DMS 273 treated with DMSO at 0.1 percent for 48 hours (cell line): ENCODE data around the gene FGFR1OP2.
"Not testable (repeated sequence)": the region's sequence is repeated elsewhere in the genome, so short reads cannot be mapped to it uniquely, and the experiment has no call there.

Source experiments
- DNase-seq: peaks from one replicate; lab custom pipeline; 2025; lab: John Stamatoyannopoulos, UW

Gene FGFR1OP2

DNA sequence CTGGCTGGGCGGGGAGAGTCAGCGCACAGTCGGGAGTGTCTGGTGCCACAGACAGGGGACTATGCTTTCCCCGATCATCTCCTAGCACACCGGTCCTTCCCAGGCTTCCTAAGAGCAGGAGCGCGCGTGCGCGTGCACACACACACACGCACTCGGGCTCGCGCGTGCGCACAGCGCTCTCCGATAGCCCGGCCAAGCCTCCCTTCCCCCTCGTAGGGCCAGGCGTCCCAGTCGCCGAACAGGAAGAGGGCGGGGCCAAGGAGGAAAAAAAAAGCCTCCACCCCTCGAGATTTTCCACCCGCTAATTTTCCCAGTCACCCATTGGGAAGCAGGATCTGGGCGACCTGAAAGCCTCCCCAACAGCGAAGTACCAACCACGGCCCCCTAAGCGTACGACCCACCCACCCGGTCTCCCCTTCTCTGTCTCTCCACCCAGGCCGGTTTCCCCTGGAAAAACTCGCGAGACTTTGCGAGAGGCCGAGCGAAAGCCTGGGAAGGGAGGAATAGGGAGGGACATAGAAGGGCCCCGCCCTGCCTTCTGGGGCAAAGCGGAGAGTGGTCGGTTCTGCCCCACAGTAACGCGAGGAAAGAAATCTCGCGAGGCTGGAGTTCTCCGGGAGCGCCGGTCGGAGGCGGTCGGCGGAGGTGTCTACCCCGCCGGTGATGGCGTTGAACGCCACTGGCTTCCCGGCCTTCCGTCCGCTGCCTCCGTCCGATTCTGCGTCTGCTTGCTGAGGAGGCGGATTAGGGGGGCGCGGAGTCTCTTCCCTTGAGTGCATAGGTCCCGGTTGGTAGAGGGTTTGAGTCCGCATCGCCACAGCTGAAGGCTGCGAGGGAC lies at the start of gene FGFR1OP2, which contains the start of gene INTS13:
FGFR1OP2 (plus strand) TSS at position 608 of the 838 bp plus-strand sequence. CDS start 15,689 bp downstream, outside the sequence.
INTS13 (minus strand) TSS at position 119 of the 838 bp plus-strand sequence. CDS start 1,178 bp downstream, outside the sequence.
- DNase-seq = peak; percentile 93

DNA sequence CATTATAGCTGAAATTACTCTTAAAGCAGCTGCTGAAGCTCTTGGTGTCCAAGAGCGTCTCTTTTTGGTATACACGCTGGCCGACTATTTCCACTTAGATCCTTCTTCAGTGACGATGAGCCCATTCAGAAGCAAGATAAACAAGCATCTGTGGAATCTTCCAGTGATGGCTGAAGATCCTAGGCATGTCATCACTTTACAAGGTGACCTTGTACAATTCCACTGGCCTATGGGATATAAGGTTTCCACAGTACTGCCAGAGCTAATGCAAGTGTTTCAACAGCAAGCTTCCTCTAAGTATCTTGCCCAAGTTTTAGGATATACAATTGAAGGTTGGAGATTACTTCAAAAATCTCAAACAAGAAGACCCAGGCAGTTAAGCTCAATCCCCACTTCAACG lies 47.5 kb upstream of the FGFR1OP2 start:
- DNase-seq = no peak

DNA sequence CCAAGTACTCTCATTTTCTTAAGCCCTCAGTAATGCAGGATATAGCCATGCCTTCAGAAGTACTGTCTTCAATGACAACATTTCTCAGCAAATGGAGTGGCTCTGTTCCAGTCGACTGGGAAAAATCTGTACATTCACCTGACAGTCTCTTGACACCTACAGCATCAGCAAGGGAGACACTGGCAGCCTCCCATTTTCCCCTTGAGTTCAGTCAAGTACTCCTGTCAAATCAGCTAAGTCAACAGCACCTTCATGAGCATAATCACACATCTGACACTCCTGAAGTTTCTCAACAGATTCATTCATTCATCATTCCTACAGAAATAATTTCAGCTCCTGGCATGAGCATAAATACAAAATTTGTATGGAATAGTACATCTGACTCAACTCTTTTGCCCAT lies 46.6 kb upstream of the FGFR1OP2 start:
- no peak for DNase-seq

DNA sequence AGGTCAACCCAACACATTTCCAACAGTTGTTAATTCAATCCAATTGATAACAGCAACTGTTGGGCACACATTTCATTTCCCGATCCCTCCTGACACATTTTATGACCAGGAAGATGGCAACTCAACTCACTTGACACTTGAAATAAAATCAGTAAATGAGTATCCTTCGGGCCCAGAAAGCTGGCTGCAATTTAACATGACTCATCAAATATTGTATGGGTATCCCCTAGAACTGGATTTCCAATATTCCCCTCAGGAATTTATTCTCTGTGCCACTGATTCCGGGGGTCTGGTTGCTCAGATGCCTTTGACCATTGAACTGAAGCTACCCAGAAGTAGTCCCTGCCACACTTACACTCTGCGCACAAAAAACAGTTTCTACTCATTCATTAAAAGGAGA lies 42.6 kb upstream of the FGFR1OP2 start:
- no peak for DNase-seq

DNA sequence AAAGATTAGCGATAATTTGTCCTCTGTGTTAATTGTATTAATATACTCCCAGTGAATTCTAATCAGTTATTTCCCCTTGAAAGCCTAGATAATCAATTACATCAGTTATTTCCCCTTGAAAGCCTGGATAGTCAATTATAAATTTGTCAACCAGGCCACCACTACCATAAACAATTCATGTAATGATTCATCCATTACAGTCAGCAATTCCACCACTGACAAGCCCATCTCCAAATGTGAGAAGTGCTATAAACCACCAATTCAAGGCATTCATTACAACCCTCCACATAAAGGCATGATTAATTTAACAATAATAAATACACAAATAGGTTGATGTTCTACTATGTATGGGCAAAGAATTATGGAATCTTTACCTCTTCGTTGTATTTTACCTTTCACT lies 41.4 kb upstream of the FGFR1OP2 start:
- no peak for DNase-seq

DNA sequence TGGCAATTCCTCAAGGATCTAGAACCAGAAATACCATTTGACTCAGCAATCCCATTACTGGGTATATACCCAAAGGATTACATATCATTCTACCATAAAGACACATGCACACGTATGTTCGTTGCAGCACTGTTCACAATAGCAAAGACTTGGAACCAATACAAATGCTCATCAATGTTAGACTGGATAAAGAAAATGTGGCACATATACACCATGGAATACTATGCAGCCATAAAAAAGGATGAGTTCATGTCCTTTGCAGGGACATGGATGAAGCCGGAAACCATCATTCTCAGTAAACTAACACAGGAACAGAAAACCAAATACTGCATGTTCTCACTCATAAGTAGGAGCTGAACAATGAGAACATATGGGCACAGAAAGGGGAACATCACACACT lies 34.9 kb upstream of the FGFR1OP2 start:
- DNase-seq = not testable (repeated sequence)

DNA sequence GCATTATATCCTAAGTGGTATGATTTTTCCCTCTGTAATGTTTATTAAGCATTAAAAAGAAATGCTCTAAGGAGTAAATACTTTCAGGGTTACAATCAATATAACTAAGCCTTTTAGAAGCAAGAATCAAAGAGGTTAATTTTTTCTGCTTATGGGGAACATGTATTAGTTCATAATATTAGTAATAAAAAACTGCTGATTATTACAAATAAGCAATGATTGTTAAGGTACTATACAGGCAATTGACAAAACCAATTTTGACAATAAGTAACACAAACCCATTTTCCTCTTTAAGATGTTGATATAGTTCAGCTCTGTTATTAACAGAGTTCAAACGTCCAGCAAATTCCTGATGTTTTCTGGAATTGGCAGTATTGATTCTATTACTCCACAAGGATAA lies 32.2 kb upstream of the FGFR1OP2 start:
- no peak for DNase-seq

DNA sequence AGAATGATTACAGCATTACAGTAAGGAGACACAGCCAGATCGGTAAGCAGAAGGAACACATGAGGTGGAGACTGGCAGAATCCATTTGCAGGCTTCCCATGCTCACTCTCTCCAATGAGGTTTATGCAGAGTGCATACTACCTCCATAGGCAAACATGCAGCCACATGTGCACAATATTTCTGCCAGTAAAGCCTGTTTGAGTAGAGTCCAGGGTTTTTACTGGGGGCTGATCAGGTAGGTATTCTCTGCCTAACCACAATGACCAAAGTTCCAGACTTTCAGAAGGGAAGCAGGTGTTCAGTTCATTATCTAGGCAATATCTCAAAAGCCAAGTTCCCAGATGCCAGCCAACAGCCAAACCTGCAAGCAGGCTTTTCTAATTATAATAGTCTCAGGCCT lies 31.6 kb upstream of the FGFR1OP2 start:
- DNase-seq = peak; percentile 64

DNA sequence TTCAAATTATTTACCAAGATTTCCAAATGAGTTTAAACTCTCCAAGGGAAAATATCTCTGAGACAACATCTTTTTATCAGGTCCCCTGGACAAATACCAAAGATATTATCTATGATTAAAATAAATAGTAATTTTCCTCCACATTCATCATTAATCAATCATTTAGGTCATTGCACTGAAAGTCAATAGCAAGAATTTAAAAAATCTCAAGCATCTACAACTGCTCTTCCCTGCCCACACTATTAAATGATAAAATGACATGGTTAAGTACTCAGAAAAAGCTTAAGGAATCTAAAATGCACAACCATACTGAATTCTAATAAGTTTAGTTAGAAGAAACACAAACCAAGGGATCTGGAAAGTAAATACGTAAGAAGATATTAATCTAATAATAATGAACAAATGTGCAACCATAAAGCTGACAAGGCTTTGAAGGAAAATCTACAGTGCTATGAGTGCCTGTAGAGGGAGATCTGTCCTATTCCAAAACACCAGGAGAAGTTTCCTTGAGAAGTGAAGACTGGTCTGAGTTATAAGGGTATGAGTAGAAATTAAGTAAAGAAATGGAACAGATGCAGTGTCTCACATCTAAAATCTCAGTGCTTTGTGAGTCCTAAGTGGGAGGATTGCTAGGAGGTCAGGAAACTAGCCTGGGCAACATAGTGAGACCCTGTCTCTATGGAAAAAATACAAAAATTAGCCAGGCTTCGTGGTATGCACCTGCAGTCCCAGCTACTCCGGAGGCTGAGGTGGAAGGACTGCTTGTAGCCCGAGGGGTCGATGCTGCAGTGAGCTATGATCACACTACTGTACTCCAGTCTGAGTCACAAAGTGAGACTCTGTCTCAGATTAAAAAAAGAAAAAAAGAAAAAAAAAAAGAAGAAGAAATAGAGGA lies 19.7 kb upstream of the FGFR1OP2 start:
- no peak for DNase-seq

DNA sequence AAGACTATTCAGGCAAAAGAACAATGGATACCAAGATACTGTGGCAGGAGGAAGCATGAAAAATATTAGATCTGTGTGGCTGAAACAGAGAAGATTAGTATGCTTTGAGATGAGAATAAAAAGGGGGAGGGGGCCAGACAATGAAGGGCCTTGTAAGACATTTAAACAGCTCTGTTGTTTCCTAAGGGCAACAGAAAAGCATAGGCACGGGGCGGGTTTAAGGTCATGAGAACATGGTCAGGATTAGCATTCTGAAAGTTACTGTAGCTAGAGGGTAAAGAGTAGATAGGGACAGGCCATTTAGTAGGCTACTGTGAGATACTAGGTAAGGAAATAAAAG lies 19.1 kb upstream of the FGFR1OP2 start:
- DNase-seq = no peak

DNA sequence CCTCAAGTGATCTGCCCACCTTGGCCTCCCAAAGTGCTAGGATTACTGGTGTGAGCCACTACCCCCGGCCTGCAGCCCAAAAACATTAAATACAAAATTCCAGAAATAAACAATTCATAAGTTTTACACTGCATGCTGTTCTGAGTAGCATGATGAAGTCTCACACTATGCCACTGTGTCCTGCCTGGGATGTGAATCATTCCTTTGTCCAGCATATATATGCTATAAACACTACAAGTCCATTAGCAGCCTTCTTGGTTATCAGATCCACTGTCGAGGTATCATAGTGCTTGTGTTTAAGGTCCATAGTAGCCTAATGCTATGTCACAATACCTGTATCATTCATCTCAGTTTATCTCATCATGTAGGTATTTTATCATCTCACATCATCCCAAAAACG lies 16.4 kb upstream of the FGFR1OP2 start:
- no peak for DNase-seq

DNA sequence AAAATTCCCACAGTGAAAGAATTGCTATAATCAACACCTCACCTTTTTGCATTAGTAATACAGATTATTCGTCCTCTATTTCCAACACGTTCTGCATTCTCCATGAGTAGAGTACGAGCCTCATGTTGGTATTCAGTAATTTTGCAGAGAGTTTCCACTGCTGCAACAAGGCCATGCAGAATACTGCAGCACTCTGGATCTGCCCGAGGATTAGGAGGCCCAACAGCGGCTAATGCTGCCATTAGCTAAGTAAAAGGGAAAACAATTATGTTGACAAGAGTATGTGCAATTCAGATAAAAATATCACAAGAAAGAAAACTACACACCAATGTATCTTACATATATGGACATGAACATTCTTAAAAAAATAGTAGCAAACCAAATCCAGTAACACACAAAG lies 9.6 kb upstream of the FGFR1OP2 start:
- no peak for DNase-seq

DNA sequence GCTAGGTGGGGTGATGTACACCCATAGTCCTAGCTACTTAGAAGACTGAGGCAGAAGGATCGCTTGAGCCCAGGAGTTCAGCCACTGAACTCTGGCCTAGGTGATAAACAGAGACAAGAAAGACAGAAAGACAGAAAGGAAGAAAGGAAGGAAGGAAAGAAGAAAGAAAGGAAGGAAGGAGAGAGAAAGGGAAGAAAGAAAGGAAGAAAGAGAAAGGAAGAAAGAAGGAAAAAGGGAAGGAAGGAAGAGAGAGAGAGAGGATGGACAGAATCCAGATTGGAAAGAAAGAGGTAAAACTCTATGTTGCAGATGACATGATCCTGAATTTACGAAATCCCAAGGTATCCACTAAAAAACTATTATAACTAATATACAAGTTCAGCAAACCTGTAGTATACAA lies 8.7 kb upstream of the FGFR1OP2 start:
- DNase-seq = no peak

DNA sequence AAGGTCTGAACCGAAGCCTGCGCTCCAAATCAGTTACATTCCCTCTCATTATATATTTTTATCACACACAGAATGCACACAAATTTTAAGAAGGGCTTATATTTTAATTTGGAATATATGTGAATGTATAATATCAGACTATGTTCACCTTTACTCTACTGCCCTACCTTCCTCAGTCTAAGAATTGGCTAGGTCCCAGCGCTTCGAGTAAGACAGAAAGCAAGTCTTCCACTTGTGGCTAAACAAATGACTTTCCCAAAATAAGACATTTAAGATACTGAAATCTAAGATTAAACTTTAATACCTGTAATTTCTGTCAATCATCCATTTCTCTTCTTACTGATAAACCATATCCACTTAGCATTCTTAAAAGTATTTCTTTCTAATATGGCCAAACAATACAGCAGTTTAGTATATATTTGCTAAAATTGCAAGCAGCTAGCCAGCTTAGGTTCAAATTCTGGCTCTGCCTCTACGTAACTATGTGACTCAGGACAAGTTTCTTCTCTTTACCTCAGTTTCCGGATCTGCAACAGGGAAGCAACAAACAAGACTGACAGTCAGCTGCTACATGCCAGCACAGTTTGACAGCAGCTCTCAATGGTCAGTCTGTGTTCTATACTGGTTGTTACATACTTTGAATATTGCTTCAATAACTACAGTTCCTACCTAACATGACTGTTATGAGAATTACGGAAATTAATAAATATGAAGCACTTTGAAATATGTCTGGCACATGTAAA lies 2.5 kb upstream of the FGFR1OP2 start:
- DNase-seq = no peak

DNA sequence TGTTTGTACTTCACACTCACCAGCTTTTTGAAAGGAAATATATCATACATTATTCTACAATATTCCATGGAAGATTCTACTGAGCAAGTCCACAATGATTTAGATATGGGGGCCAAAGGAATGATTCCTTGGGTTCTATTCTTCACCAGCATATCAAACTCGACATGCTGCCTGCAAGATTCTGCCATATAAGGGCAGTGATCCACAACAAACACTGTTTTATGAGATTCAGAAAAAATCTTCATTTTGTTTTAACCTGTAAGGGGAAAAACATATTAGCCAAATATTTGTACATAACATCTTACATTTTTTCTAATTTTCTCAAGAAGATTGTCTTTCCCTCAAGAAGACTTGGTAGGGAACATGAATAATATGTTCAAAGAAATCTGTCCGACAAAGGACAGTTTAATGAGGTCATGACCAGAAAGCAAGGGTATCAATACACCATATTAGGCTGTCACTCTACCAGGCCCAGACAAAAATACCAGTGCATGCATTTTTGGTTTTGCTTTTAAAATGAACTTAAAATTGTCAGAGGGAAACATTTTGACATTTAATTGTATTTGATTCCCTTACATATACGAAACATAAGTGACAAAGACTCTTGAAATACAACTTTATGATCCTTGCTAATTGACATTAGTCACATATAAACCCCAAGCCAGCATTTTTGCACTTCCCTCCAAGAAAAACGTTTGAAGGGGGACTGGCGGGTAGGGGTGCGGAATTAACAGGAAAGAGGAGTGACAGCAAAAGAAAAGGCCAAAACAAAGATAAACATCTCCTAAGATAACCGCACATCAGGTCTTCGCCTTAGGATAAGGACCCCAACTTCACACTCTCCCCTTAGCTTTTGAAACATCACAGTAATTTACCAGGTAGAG lies 1.5 kb upstream of the FGFR1OP2 start:
- no peak for DNase-seq

DNA sequence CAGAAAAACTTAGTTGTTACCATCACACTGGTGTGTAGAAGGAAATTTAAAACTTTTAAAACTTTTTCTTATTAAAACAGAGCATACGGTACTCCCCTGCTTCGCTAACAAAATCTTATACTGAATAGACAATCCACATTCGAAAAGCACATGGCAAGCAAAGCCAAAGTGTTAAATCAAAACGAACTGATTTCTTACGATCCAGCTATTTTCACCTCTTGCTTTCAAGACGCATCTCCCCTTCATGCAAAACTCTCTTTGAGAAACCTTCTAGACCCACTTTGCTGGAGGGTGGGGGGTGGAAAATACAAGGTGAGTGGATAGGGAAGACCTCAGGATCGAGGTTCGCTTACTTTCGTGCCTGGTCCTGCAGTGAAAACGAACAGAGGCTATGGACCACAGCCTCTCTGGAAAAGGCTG lies 817 bp upstream of the FGFR1OP2 start:
- DNase-seq = no peak

DNA sequence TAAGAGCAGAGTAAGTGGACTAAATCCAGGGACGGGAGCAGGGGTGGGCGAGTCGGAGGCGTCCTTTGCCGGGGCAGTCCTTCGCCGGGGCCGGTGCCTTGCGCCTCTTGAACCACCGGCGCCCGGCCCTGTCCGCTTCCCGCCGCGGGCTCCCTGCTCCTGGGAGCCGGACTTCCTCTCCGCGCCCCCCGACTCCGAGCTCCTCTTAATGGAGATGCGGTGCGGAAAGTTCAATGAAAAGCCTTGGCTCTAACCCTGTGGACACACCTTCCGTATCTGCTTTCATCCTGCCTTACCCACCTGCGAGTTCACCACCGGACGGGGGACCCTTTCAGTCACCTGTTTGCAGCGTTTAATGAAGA lies 412 bp downstream of the FGFR1OP2 start:
- DNase-seq = no peak

DNA sequence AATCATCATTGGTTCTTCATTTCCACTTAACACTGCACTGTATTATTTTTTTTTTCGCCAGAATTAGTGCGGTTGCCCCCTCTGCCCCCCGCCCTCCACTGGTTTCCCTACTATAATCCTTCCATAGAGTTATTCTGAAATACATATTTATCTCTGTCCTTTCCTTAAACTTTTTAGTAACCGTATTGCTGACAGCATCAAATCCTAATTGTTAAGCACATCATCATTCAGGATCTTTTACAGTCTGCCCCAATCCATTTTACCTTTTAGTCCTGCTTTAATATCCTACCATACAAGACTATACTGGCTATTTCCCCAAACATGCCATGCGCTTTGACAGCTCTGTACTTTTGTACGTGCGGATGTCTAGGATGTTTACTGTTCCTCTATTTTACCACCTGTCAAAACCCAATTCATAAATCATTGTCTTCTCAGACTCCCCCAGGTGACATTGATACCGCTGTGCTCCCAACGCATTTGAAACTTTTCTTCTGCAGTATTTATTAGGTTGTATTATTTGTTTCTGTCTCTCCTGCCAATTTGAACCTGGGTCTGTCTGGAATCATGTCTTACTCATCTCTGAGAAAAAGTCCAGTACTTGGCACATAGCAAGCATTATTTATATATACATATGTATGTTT lies 1.0 kb downstream of the FGFR1OP2 start:
- no peak for DNase-seq

DNA sequence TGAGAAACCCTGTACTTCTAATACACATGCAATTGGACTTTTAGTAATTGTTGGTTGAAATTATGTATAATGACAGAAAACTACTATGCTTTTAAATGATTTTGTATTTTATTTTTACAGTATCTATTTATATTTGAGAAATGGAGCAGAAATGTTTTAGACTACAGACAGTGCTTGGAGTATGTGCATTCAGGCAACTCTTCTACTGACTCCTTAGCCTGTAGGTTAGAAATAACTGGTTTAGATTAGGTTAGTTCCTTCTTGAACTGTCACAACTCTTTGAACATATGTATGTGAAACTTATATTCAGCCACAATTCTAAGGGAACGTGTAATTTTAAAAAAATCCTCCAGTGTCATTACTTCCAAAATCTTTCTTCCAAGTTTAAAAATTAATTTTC lies 1.7 kb downstream of the FGFR1OP2 start:
- DNase-seq = no peak

DNA sequence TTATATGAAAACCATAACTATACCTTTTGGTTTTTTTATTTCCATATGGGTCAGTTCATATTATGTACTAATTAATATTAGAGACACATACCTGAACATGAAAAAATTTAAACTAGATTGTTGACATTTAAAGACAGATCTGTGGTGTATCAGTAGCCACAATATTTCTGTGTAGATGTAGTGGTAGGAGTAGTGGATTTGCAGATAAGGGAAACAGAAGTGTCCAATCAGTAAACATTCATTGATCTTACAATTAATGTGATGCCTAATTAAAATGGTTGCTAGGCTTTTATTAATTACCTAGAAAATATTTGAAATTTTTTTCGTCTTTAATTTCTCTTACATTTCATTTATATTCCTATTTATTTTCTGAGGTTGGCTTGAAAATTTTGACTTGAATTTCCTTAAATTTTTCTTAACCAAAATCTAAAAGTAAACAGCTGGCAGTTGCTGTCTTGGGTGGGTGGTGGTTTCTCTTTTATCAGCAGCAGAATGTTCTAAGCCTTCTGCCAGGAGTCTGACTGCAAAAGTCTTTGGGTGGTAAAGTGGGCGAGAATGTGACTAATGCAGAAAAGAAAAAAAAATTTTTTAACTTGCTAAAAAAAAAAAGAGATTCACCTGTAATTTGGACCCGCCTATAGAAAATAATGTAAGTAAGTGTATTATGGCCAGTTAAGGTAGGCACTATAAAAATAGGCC lies 2.4 kb downstream of the FGFR1OP2 start:
- no peak for DNase-seq
